Keratinocyte (primary cell): ENCODE measurements around the gene MORF4L2. TPM values are rescaled to one million over a fixed set of nuclear protein-coding genes. Genes with fewer than 3 reads are reported as not detected.

Experiments
- DNase-seq: peaks from one replicate; pipeline ENCODE4 v3.0.0-alpha.2; 2011; ENCODE audit warnings: low read depth, missing footprints, low spot score
- FAIRE-seq: peaks from 2 replicates; lab custom pipeline; 2011; peaks lifted over from hg19 to GRCh38; lab: Jason Lieb, UNC
- H2AFZ ChIP-seq: 2 replicates; pipeline ENCODE4 v1.6.0; 2012; ENCODE audit warnings: low read length, control low read depth, inconsistent platforms; ENCODE audit not compliant: control insufficient read depth
- H3K27ac ChIP-seq: 2 replicates; pipeline ENCODE4 v1.5.1; 2011; ENCODE audit warnings: low read length; ENCODE audit not compliant: control insufficient read depth, insufficient read depth
- H3K27me3 ChIP-seq: 3 replicates; pipeline ENCODE4 v1.6.0; 2011; ENCODE audit warnings: low read length; ENCODE audit not compliant: control insufficient read depth, insufficient read depth; ENCODE audit errors: extremely low read depth
- H3K36me3 ChIP-seq, 2 experiments: 2 replicates in 1 of 2; 3 replicates in 1 of 2; pipeline ENCODE4 v1.5.1; 2011; ENCODE audit warnings: low read length in 2 of 2, mild to moderate bottlenecking in 1 of 2; ENCODE audit not compliant: control insufficient read depth in 2 of 2, insufficient read depth in 2 of 2; ENCODE audit errors: extremely low read depth in 1 of 2
- H3K4me1 ChIP-seq: 3 replicates; pipeline ENCODE4 v1.5.1; 2011; ENCODE audit warnings: low read length; ENCODE audit not compliant: control insufficient read depth, insufficient read depth; ENCODE audit errors: extremely low read depth
- H3K4me2 ChIP-seq: 3 replicates; pipeline ENCODE4 v1.6.0; 2011; ENCODE audit warnings: low read depth, low read length; ENCODE audit not compliant: control insufficient read depth, insufficient read depth; ENCODE audit errors: extremely low read depth
- H3K4me3 ChIP-seq, 3 experiments: fragments of 200-600 bp in 1 of 3; sonication (generic) in 1 of 3; 2 replicates in 2 of 3; 3 replicates in 1 of 3; pipeline ENCODE4 v1.5.1; 2011 to 2016; ENCODE audit warnings: low read length in 3 of 3, mild to moderate bottlenecking in 3 of 3, control low read depth in 2 of 3, inconsistent platforms in 1 of 3, low read depth in 1 of 3, mixed read lengths in 1 of 3, mixed run types in 1 of 3, moderate library complexity in 1 of 3; ENCODE audit not compliant: control insufficient read depth in 2 of 3, insufficient read depth in 2 of 3; ENCODE audit errors: extremely low read depth in 1 of 3
- H3K79me2 ChIP-seq: 2 replicates; pipeline ENCODE4 v1.6.0; 2012; ENCODE audit warnings: low read length; ENCODE audit not compliant: control insufficient read depth, insufficient read depth
- H3K9ac ChIP-seq: 3 replicates; pipeline ENCODE4 v1.6.0; 2011; ENCODE audit warnings: low read length; ENCODE audit not compliant: control insufficient read depth, insufficient read depth; ENCODE audit errors: extremely low read depth
- H3K9me1 ChIP-seq: 3 replicates; pipeline ENCODE4 v1.6.0; 2011; ENCODE audit warnings: low read length; ENCODE audit not compliant: control insufficient read depth, insufficient read depth; ENCODE audit errors: extremely low read depth
- H3K9me3 ChIP-seq: 2 replicates; pipeline ENCODE4 v1.5.1; 2012; ENCODE audit warnings: low read depth, low read length; ENCODE audit not compliant: control insufficient read depth
- H4K20me1 ChIP-seq: 3 replicates; pipeline ENCODE4 v1.6.0; 2011; ENCODE audit warnings: low read length; ENCODE audit not compliant: control insufficient read depth, insufficient read depth; ENCODE audit errors: extremely low read depth
- CTCF ChIP-seq, 3 experiments: IDR thresholded peaks in 1 of 3; conservative IDR thresholded peaks in 1 of 3; optimal IDR thresholded peaks in 1 of 3; 2 replicates in 2 of 3; 3 replicates in 1 of 3; pipeline versions ENCODE3 to v1.5.1; 2011; ENCODE audit warnings: low read length in 3 of 3, mild to moderate bottlenecking in 3 of 3, moderate library complexity in 2 of 3, control low read depth in 1 of 3, inconsistent platforms in 1 of 3; ENCODE audit not compliant: insufficient read depth in 2 of 3; ENCODE audit errors: extremely low read depth in 1 of 3
- EZH2 ChIP-seq: IDR thresholded peaks from one replicate; pipeline ENCODE4 v1.6.1; 2012; ENCODE audit warnings: inconsistent platforms, mild to moderate bottlenecking, low read length, moderate library complexity
- dilution Hi-C: fragments of 300-500 bp; cut with MboI; formaldehyde crosslinking; loops from one replicate; pipeline ENCODE4 v1.7.0; 2020; ENCODE audit warnings: low sequenced_read_pairs; ENCODE audit not compliant: extremely low pct_ligation_motif_present
- polyA minus RNA-seq, 3 experiments: library from RNA; depleted of rRNA, polyadenylated mRNA; stranded (reverse); fragments of >200 nt; gene quantifications; 1 replicate in 1 of 3; 2 replicates in 1 of 3; 3 replicates in 1 of 3; pipeline ENCODE4 v1.2.3, GENCODE V29; 2011
- polyA plus RNA-seq, 5 experiments: library from polyadenylated mRNA; depleted of rRNA in 3 of 5; stranded (reverse) in 3 of 5; stranded (forward) in 1 of 5; unstranded in 1 of 5; fragments of >200 nt; gene quantifications; 1 replicate in 1 of 5; 2 replicates in 3 of 5; 3 replicates in 1 of 5; pipeline versions ENCODE4 v1.2.1 to v1.2.3, GENCODE V29; 2011 to 2012; ENCODE audit warnings: missing spikeins in 2 of 5, low read depth in 1 of 5, low replicate concordance in 1 of 5

MORF4L2 gene
- polyA plus RNA-seq = 450 to 659 TPM (median 648 TPM) in 3 replicates
- polyA plus RNA-seq (2011; ENCODE audit: low read depth) = 350 TPM
- 360 and 552 TPM in 2 replicates for polyA plus RNA-seq (2011; cell fraction: cytosol; rRNA removed)
- polyA plus RNA-seq (2011; cell fraction: nucleus; rRNA removed) = 590 and 762 TPM in 2 replicates
- 311 and 470 TPM in 2 replicates for polyA plus RNA-seq (2012; ENCODE audit: low replicate concordance)
- 76.9 to 236 TPM (median 205 TPM) in 3 replicates for polyA minus RNA-seq
- 177 TPM for polyA minus RNA-seq (2011; cell fraction: cytosol; rRNA and poly(A)+ RNA removed)
- 126 and 283 TPM in 2 replicates for polyA minus RNA-seq (2011; cell fraction: nucleus; rRNA and poly(A)+ RNA removed)

- Histone ChIP-seq H3K4me2 (peak within 1 kb of the TSS; percentile 62), H3K27me3 (no peaks in the 10 kb centered on the region), H3K9ac (peak within 1 kb of the TSS; percentile 98), H3K27ac (peak within 1 kb of the TSS; percentile 99), H3K9me3 (no peaks in the 10 kb centered on the region), H4K20me1 (peaks cover 3% of the 10 kb centered on the region), H3K4me1 (no peaks in the 10 kb centered on the region), H2AFZ (peak within 1 kb of the TSS; percentile 70), H3K79me2 (peaks cover 27% of the 10 kb centered on the region), H3K9me1 (no peaks in the 10 kb centered on the region), H3K36me3 (peaks cover 2 to 10% of the 10 kb centered on the region in 2 experiments), H3K4me3 (peak within 1 kb of the TSS; percentile 48 to 87 (median 77))
- no peak for TF ChIP-seq EZH2
- TF ChIP-seq CTCF (optimal IDR thresholded peaks at IDR 0.05 in 1 of 3, IDR thresholded peaks at IDR 0.05 in 1 of 3, conservative IDR thresholded peaks at IDR 0.05 in 1 of 3; ENCODE audit: extremely low read depth in 1 of 3, insufficient read depth in 2 of 3, low read length in 3 of 3) = no peak
- DNase-seq (peak; percentile 91), FAIRE-seq (peak; percentile 91)
- dilution Hi-C loops = no loop called here
Observed at GRCh38 chrX:103686199-103687072, at the start of gene MORF4L2. Gene MORF4L2, minus strand, starts transcription at chrX:103686699. Its CDS starts 9,672 bp downstream, at chrX:103677027.

- Histone ChIP-seq H3K27ac (no peak overlapping the region), H4K20me1 (no peaks in the 10 kb centered on the region), H3K27me3 (peaks cover 4% of the 10 kb centered on the region), H2AFZ (no peak overlapping the region), H3K9me1 (no peaks in the 10 kb centered on the region), H3K9me3 (no peaks in the 10 kb centered on the region), H3K4me2 (no peak overlapping the region), H3K4me3 (no peak overlapping the region), H3K36me3 (no peaks in the 10 kb centered on the region), H3K9ac (no peak overlapping the region), H3K79me2 (no peaks in the 10 kb centered on the region), H3K4me1 (peaks cover 26% of the 10 kb centered on the region)
- TF ChIP-seq CTCF (optimal IDR thresholded peaks at IDR 0.05 in 1 of 3, IDR thresholded peaks at IDR 0.05 in 1 of 3, conservative IDR thresholded peaks at IDR 0.05 in 1 of 3; ENCODE audit: extremely low read depth in 1 of 3, insufficient read depth in 2 of 3, low read length in 3 of 3) = no peak
- no peak for TF ChIP-seq EZH2
- DNase-seq (no peak), FAIRE-seq (peak; percentile 55)
- dilution Hi-C loops = no loop called here
Observed at GRCh38 chrX:103734125-103734760, 47.7 kb upstream of the MORF4L2 start.
